HG03139 (cell line): ENCODE measurements around the gene TMEM9.
A peak's percentile ranks its signal among the peaks of the same experiment; 100 is the strongest.

Experiments
- ATAC-seq: cut with Tn5 transposase; IDR thresholded peaks from one replicate; pipeline ENCODE4 v1.9.1; 2021; ENCODE audit not compliant: unreplicated experiment

TMEM9 gene

DNA sequence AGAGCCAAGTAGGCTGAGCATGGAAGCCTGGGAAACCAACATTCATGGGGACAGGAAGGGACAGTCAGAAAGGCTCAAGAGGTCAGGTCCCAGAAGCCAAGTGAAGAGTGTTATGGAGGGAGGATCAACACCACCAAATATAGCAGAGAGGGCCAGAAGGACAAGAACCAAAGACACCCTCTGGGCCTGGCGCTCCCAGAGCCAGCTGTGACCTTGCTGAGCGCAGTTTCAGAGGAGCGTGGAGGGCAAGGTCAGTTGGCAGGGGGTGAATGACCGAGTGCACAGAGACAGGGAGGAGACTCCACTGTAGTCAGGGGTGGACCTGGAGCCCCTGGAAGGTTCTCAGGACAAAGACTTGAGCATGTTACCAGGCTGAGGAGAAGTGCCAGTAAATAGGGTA, 22.9 kb downstream of the TMEM9 start:
- ATAC-seq: no peak

GRCh38 chr1:201128962-201129361, 25.3 kb downstream of the TMEM9 start:
- no peak for ATAC-seq

- ATAC-seq: no peak
Measured at GRCh38 chr1:201128476-201128875, 25.8 kb downstream of the TMEM9 start.

DNA sequence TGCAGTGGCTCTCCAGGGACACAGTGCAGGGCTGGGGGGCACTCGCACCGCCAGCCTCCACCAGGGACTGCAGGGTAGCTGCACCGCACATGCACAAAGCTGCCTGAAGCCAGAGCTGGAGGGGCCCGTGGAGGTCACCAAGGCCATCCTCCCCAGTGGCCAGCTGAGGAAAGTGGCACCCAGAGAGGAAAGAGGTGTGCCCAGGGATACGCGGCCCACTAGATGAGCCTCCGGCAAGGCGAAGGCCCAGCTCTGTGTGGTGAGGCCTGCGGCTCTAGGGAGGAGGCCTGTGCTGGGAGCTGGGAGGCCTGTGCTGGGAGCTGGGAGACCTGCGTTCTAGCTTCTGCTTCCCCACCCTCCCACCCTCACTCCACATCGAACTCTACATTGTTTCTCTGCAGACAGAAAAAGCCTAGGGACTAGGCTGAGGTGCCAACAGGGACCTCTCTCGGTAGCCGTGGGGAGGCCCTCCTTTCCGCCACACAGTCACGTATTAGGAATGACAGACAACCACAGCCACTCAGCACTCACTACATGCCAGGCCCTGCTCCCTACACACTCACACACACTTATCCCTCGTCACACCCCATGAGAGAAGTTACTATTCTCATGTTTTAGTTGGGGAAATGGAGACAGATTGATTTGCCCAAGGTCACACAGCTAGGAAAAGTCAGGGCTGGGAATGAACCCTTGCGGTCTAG, 26.4 kb downstream of the TMEM9 start:
- ATAC-seq: no peak

DNA sequence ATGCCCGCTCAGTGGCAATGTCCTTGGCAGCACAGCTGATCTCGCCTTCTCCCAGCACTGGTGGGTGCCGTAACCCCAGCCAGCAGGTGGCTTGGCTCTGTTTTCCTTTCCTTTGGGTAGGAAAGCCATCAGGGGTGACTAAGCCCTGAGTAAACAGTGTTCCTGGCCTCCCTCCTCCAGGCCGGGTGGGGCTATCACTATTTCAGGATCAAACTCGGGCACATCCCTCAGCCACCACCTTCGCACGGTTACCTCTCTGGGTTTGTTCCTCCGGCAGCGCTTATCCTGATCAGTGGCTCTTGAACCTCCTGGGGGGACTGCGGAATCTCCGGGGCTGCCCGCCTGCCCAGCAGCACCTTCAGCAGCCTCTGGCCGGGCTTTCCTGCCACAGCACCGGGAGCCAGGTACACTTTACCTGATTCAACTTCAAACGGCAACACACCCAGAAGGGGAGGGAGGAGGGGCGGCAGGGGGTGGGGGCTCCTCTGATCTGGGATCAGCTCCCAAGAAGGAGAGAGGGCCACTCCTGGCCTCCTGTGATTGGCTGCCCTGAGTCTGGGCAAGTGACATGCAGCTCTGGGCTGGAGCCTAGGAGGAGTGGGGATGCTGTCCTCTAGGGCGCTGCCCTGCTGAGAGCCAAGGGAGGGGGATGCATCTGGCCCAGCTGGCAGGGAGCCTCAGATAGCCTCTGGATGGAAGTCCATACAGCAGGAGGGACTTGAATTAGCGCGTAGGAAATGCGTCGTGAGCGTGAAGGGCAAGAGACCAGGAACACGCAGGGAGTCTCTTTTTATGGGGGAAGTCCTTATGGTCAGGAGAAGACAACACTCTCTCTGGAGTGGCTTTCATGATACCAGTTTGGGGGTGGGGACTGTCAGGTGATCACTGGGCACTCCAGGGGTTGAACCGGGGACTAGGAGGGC, 27.2 kb downstream of the TMEM9 start, which contains the start of gene ASCL5:
TSS of gene ASCL5 (minus strand) at position 353 of the 923 bp plus-strand sequence. CDS start 11,812 bp downstream, outside the sequence.
- ATAC-seq: no peak

DNA sequence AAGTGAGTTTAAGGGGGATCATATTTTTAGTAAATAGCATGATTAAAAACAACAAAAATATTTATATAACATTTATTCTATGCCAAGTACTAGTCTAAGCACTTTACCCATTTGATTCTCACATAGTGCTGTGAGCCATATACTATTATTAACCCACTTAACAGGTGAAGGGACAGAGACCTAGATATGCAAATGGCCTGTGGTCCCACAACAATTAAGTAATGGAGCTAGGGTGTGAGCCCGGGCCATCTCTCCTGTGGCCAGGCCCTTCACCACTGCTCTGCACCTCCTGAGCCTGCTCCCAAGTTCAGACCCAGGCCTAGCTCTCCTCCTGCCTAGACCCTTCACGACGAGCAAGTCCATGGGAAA, 27.8 kb downstream of the TMEM9 start:
- no peak for ATAC-seq

- no peak for ATAC-seq
Measured at GRCh38 chr1:201125800-201126199, 28.5 kb downstream of the TMEM9 start.

- ATAC-seq: no peak
Measured at GRCh38 chr1:201125019-201125418, 29.3 kb downstream of the TMEM9 start.

GRCh38 chr1:201123866-201124265, 30.4 kb downstream of the TMEM9 start:
- ATAC-seq: no peak

DNA sequence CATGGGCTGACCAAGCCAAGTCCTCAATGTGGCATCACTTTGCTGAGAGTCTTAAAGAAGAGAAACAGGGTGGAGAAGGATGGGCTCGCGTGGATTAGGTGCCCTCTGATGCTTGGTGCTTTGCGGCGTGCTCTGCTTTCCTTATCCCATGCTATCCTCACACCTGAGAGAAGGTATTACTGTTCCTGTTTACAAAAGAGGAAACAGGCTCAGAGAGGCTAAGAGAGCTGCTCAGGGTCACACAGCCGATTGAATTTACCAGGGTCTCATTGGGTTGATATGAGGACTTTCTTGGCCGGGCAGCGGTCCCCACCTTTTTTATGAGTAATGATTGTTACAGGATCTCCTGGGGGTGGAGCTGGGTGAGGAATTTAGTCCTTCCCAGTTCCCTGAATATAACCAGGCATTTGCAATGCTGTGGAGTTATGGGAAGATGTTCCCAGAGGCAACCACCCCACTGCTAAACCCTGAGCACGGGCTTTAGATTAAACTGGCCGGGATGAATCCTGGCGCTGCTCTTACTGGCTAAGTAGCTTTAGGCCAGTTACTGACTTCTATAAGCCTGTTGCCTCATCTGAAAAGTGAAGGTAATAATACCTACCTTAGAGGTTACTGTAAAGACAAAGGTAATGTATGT, 31.8 kb downstream of the TMEM9 start:
- ATAC-seq: no peak

- ATAC-seq: no peak
Measured at GRCh38 chr1:201119206-201120197, 34.8 kb downstream of the TMEM9 start.

- no peak for ATAC-seq
Measured at GRCh38 chr1:201116091-201116490, 38.2 kb downstream of the TMEM9 start.

DNA sequence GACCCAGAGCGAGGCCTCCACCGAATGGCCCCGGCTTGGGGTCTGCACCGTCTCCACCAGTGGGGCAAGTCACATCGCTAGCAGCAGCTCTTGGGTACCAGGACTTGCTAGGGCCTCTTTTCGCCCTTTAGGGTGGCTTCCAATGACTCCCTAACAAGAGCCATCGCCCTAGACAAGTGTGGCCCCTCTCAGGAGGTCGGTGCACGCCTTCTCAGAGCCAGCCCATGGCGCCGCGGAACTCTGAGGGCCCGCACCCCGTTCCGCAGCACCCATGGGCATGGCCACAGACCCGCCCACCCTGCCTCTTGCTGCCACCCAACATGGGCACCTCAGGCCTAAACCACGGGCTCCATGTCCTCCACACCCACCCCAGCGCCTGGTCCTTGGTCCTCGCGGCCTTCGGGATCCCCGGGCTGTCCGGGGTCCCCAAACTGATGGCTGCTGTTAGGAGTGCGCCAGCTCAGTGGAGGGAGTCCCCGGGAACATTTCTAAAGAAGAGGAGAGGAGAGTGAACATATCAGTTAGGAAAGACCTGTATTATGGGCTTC, 38.8 kb downstream of the TMEM9 start:
- ATAC-seq: no peak

- ATAC-seq: peak; percentile 87
Measured at GRCh38 chr1:201114245-201115131, 39.8 kb downstream of the TMEM9 start.

DNA sequence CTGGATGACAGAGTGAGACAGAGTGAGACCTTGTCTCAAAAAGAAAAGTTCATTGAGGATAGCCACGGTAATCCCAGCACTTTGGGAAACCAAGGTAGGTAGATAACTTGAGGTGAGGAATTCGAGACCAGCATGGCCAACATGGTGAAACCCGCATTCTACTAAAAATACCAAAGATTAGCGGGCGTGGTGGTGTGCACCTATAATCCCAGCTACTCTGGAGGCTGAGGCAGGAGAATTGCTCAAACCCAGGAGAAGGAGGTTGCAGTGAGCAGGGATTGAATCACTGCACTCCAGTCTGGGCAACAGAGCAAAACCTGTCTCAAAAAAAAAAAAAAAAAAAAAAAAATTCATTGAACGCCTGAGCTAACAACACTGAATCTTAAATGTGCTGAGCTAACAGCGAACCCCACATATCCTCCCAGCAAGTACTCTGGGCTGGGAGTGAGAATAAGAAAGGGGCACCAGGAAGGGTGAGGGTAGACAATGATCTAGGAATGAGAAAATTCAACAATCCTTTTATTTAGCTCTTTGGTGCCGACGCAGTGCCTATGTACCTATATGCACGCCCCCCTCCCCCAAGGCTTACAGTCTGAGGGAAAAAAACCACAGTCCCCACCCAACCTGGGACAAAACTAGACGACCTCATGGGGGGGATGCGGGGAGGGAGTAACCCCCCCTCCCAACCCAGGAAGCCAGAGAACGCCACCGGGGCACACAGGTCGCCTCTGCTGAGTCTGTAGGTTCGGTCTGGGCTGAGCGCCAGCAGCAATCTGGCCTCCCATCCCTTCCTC, 40.6 kb downstream of the TMEM9 start:
- no peak for ATAC-seq

GRCh38 chr1:201112926-201113325, 41.3 kb downstream of the TMEM9 start:
- no peak for ATAC-seq

DNA sequence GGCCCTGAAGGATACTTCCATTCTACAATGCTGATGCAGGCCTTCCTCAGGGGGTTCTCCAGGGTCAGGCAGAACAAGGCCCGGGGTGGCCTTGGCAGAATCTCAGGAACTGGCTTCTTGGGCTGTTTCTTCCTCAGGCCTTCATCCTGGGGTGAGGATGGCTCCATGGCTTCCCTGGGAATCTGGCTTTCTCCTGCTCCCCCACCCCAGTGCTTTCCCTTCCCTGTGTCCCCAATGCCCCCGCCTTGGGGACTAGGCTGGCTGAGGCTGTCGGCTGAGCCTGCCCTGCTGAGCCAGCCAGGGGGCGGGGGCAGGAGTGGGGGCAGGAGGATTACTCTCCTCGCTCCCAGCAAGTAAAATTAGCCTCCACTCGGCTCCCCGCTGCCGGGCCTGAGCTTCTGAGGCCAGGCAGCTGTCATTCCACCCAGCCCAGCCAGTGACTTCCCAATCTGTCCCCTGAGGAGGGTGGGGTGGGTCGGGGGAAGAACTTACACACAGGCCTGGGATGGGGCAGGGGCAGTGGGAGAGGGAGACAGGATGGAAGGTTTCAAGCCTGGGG, 42.0 kb downstream of the TMEM9 start, which contains the start of gene CACNA1S:
TSS of gene CACNA1S (minus strand) at position 254 of the 559 bp plus-strand sequence. CDS start at position 167, 87 bp downstream.
- ATAC-seq: no peak

- ATAC-seq: no peak
Measured at GRCh38 chr1:201111672-201112071, 42.6 kb downstream of the TMEM9 start.
